HepG2 (cell line): ENCODE data around the gene SLC44A5. TPM values are rescaled to one million over a fixed set of nuclear protein-coding genes. Genes with fewer than 3 reads are reported as not detected.

ENCODE experiments used
- ATAC-seq: fragments of 200-7000 bp; cut with Tn5 transposase; 3 replicates; pipeline ENCODE4 v1.9.1; 2020; ENCODE audit warnings: mild to moderate bottlenecking, moderate library complexity
- BruUV-seq: library from RNA; stranded (reverse); fragments of 400-500 nt; replicated peaks from 2 replicates; lab custom pipeline; 2021; lab: Mats Ljungman, UMichigan
- CTCF ChIA-PET: fragments of 300-600 bp; formaldehyde crosslinking; extraction: SDS; loops from one replicate; lab custom pipeline; 2021; ENCODE audit warnings: low total read pairs, inconsistent platforms, low intra/inter-chr PET ratio; lab: Yijun Ruan, JAX
- POLR2A ChIA-PET: fragments of 350-600 bp; sonication (Branson Sonifier 250); formaldehyde crosslinking; loops from one replicate; lab custom pipeline; 2020; ENCODE audit warnings: antibody characterized with exemption, inconsistent platforms; lab: Yijun Ruan, JAX
- DNase-seq: peaks from one replicate; pipeline ENCODE4 v3.0.0-alpha.2; 2015; ENCODE audit warnings: low spot score
- FAIRE-seq: peaks from 3 replicates; lab custom pipeline; 2011; peaks lifted over from hg19 to GRCh38; lab: Jason Lieb, UNC
- H2AFZ ChIP-seq: one replicate; pipeline ENCODE4 v1.6.1; 2011; ENCODE audit warnings: low read length, inconsistent platforms
- H3K27ac ChIP-seq: fragments of 300-600 bp; 3 replicates; pipeline ENCODE4 v1.8.0; 2011; ENCODE audit warnings: mixed run types, mild to moderate bottlenecking, mixed read lengths, low read length, inconsistent platforms; ENCODE audit not compliant: insufficient read depth; ENCODE audit errors: extremely low read length
- H3K27me3 ChIP-seq, 2 experiments: fragments of 200-600 bp in 1 of 2; 2 replicates in 1 of 2; 3 replicates in 1 of 2; pipeline versions ENCODE4 v1.6.0 to v1.8.0; 2011; ENCODE audit warnings: low read length in 2 of 2, mild to moderate bottlenecking in 2 of 2, moderate library complexity in 2 of 2, inconsistent platforms in 1 of 2; ENCODE audit not compliant: insufficient read depth in 2 of 2, control insufficient read depth in 1 of 2
- H3K36me3 ChIP-seq, 2 experiments: fragments of 200-600 bp in 1 of 2; replicated peaks in 1 of 2; 2 replicates in 1 of 2; 3 replicates in 1 of 2; pipeline versions ENCODE4 v1.5.1 to v1.8.0; 2011; ENCODE audit warnings: low read length in 2 of 2, inconsistent platforms in 1 of 2; ENCODE audit not compliant: insufficient read depth in 2 of 2, control insufficient read depth in 1 of 2
- H3K4me1 ChIP-seq: 2 replicates; pipeline ENCODE4 v1.5.1; 2012; ENCODE audit warnings: low read length, inconsistent platforms; ENCODE audit not compliant: insufficient read depth
- H3K4me2 ChIP-seq: 2 replicates; pipeline ENCODE4 v1.6.0; 2011; ENCODE audit warnings: low read depth, low read length, inconsistent platforms
- H3K4me3 ChIP-seq, 3 experiments: fragments of 200-600 bp in 1 of 3; sonication (generic), shearing (Covaris generic) in 1 of 3; replicated peaks in 1 of 3; 2 replicates each; pipeline ENCODE4 v1.5.1; 2011 to 2016; ENCODE audit warnings: low read length in 3 of 3, inconsistent platforms in 2 of 3, low read depth in 2 of 3, mild to moderate bottlenecking in 2 of 3, control low read depth in 1 of 3, mixed read lengths in 1 of 3; ENCODE audit not compliant: insufficient read depth in 1 of 3
- H3K79me2 ChIP-seq: one replicate; pipeline ENCODE4 v1.6.1; 2011; ENCODE audit warnings: low read length, inconsistent platforms; ENCODE audit not compliant: insufficient read depth
- H3K9ac ChIP-seq: 2 replicates; pipeline ENCODE4 v1.6.0; 2011; ENCODE audit warnings: mild to moderate bottlenecking, low read depth, low read length, inconsistent platforms; ENCODE audit not compliant: insufficient read depth
- H3K9me3 ChIP-seq: 2 replicates; pipeline ENCODE4 v1.5.1; 2012; ENCODE audit warnings: mild to moderate bottlenecking, low read length
- H4K20me1 ChIP-seq: 2 replicates; pipeline ENCODE4 v1.6.0; 2011; ENCODE audit warnings: inconsistent platforms, mild to moderate bottlenecking, low read length, moderate library complexity; ENCODE audit not compliant: insufficient read depth
- ATF4 ChIP-seq, 2 experiments: fragments of 450-650 bp in 1 of 2; sonication (generic) in 1 of 2; formaldehyde crosslinking; IDR thresholded peaks; 2 replicates each; pipeline versions ENCODE4 v1.5.0 to v1.8.0; 2020 to 2022; ENCODE audit warnings: mild to moderate bottlenecking in 1 of 2, missing genetic modification reagents in 1 of 2
- FOXK1 ChIP-seq: sonication (generic); formaldehyde crosslinking; IDR thresholded peaks from 2 replicates; pipeline ENCODE4 v1.4.0; 2020; ENCODE audit warnings: low read depth, missing genetic modification reagents, borderline replicate concordance
- HES4 ChIP-seq: sonication (generic); formaldehyde crosslinking; IDR thresholded peaks from 2 replicates; pipeline ENCODE4 v1.9.0; 2021; ENCODE audit warnings: mild to moderate bottlenecking, missing genetic modification reagents, borderline replicate concordance
- HNRNPL ChIP-seq: fragments of 200-400 bp; formaldehyde crosslinking; IDR thresholded peaks from 2 replicates; pipeline ENCODE4 v1.6.1; 2017; ENCODE audit warnings: mild to moderate bottlenecking, low read depth, low read length
- KAT2B ChIP-seq: fragments of 150-350 bp; IDR thresholded peaks from 2 replicates; pipeline ENCODE4 v1.6.1; 2014; ENCODE audit warnings: low read depth, low read length, borderline replicate concordance
- NR2F2 ChIP-seq: IDR thresholded peaks from 2 replicates; pipeline ENCODE4 v1.6.1; 2012; ENCODE audit warnings: low read depth, inconsistent platforms, borderline replicate concordance
- RXRA ChIP-seq: sonication (generic); formaldehyde crosslinking; IDR thresholded peaks from 2 replicates; pipeline ENCODE4 v1.5.1; 2020; ENCODE audit warnings: missing genetic modification reagents
- SMAD3 ChIP-seq: sonication (generic); formaldehyde crosslinking; IDR thresholded peaks from 2 replicates; pipeline ENCODE4 v1.4.0; 2020; ENCODE audit warnings: missing genetic modification reagents
- ZEB1 ChIP-seq: IDR thresholded peaks from 2 replicates; pipeline ENCODE4 v1.6.1; 2012; ENCODE audit warnings: mild to moderate bottlenecking, low read depth, inconsistent platforms; ENCODE audit not compliant: insufficient replicate concordance
- ZFP36L1 ChIP-seq: sonication (generic); formaldehyde crosslinking; IDR thresholded peaks from 2 replicates; pipeline ENCODE4 v1.8.0; 2022; ENCODE audit warnings: mild to moderate bottlenecking, missing genetic modification reagents, moderate library complexity
- ZFP82 ChIP-seq: sonication (generic); formaldehyde crosslinking; IDR thresholded peaks from 2 replicates; pipeline ENCODE4 v1.5.1; 2020; ENCODE audit warnings: mild to moderate bottlenecking, missing genetic modification reagents, borderline replicate concordance
- ZNF282 ChIP-seq: fragments of 450-650 bp; IDR thresholded peaks from 2 replicates; pipeline ENCODE4 v1.6.1; 2018; ENCODE audit not compliant: partially characterized antibody
- ZNF44 ChIP-seq: sonication (generic); formaldehyde crosslinking; IDR thresholded peaks from 2 replicates; pipeline ENCODE4 v1.5.1; 2020; ENCODE audit warnings: mild to moderate bottlenecking, missing genetic modification reagents
- ZNF792 ChIP-seq: IDR thresholded peaks from 2 replicates; pipeline ENCODE4 v1.6.1; 2016
- WGBS: methylation state at CpG from one replicate; pipeline ENCODE4 v1.1.6; 2017; ENCODE audit warnings: low lambda C conversion rate; 5-methylcytosine and 5-hydroxymethylcytosine counted together
- in situ Hi-C: cut with HindIII; loops from 2 replicates; pipeline ENCODE4 v1.10.0; 2017; ENCODE audit warnings: low pct_unique_long_range_greater_than_20kb; ENCODE audit not compliant: extremely low pct_ligation_motif_present
- intact Hi-C: fragments of 100-400 bp; cut with micrococcal nuclease; formaldehyde crosslinking; loops from one replicate; pipeline ENCODE4 v1.10.0; 2022; ENCODE audit not compliant: unreplicated experiment
- polyA plus RNA-seq, 8 experiments: library from polyadenylated mRNA; depleted of rRNA in 3 of 8; stranded (reverse) in 7 of 8; unstranded in 1 of 8; fragments of >200 nt; fragmentation: Illumina TruSeq in 4 of 8; extraction: Trizol in 4 of 8; gene quantifications; 2 replicates each; pipeline versions ENCODE4 v1.2.1 to v1.2.3, GENCODE V29; 2011 to 2016; ENCODE audit warnings: low read depth in 4 of 8, missing spikeins in 1 of 8, mixed read lengths in 1 of 8; ENCODE audit not compliant: insufficient read depth in 1 of 8
- total RNA-seq, 5 experiments: library from RNA; depleted of rRNA; stranded (reverse); fragments of >200 nt; fragmentation: Illumina TruSeq; extraction: Trizol; gene quantifications; 2 replicates each; pipeline ENCODE4 v1.2.3, GENCODE V29; 2016; ENCODE audit warnings: low read depth in 1 of 5

SLC44A5 gene
- total and polyA plus RNA-seq, 2 of the 13 experiments (the other 11 are each of a cell fraction or from before 2014, with no cell fraction given): 8.0 to 16.0 TPM

GRCh38 chr1:75310067-75310466, 300.8 kb downstream of the SLC44A5 start:
- no peak overlapping the region for H3K4me2 ChIP-seq
- no peak for ATAC-seq
- no peaks in the 10 kb centered on the region for H3K27me3 ChIP-seq
- BruUV-seq: no TSS peak
- no peak overlapping the region for H3K4me3 ChIP-seq
- ChIA-PET CTCF (no interaction called here), POLR2A (no interaction called here)
- no peak for DNase-seq
- FAIRE-seq: no peak
- intact Hi-C loops: no loop called here
- no peaks in the 10 kb centered on the region for H3K9me3 ChIP-seq
- in situ Hi-C loops: no loop called here
- no peaks in the 10 kb centered on the region for H3K4me1 ChIP-seq
- no peaks in the 10 kb centered on the region for H3K36me3 ChIP-seq
- H3K79me2 ChIP-seq: no peaks in the 10 kb centered on the region
- H3K9ac ChIP-seq: no peak overlapping the region
- no peak overlapping the region for H3K27ac ChIP-seq
- no peaks in the 10 kb centered on the region for H4K20me1 ChIP-seq
- TF ChIP-seq FOXK1 (CRISPR knock-in tag) (no peak), ZNF282 (no peak), ZEB1 (no peak), ZFP36L1 (CRISPR knock-in tag) (no peak), ZNF44 (CRISPR knock-in tag) (no peak), ZFP82 (CRISPR knock-in tag) (no peak), KAT2B (no peak)
- no peak overlapping the region for H2AFZ ChIP-seq

GRCh38 chr1:75308365-75308764, 302.5 kb downstream of the SLC44A5 start:
- no peak overlapping the region for H2AFZ ChIP-seq
- POLR2A ChIA-PET: no interaction called here
- H3K27me3 ChIP-seq: no peaks in the 10 kb centered on the region
- no peaks in the 10 kb centered on the region for H3K4me1 ChIP-seq
- CTCF ChIA-PET: no interaction called here
- no peak overlapping the region for H3K27ac ChIP-seq
- no TSS peak for BruUV-seq
- FAIRE-seq (no peak), ATAC-seq (no peak), DNase-seq (no peak)
- H3K79me2 ChIP-seq: no peaks in the 10 kb centered on the region
- 83% methylated on average over 2 of the region's 2 CpGs for WGBS
- in situ Hi-C loops (no loop called here), intact Hi-C loops (no loop called here)
- TF ChIP-seq SMAD3 (CRISPR knock-in tag): no peak
- no peak for TF ChIP-seq ZNF792 (CRISPR knock-in tag)
- no peak for TF ChIP-seq ATF4 (CRISPR knock-in tag; IDR thresholded peaks at IDR 0.05)
- TF ChIP-seq RXRA: no peak
- no peak for TF ChIP-seq HNRNPL
- no peak for TF ChIP-seq HES4 (CRISPR knock-in tag)
- no peak for TF ChIP-seq NR2F2
- no peaks in the 10 kb centered on the region for H3K36me3 ChIP-seq
- no peaks in the 10 kb centered on the region for H4K20me1 ChIP-seq
- no peaks in the 10 kb centered on the region for H3K9me3 ChIP-seq
- no peak overlapping the region for H3K4me2 ChIP-seq
- no peak overlapping the region for H3K4me3 ChIP-seq
- no peak overlapping the region for H3K9ac ChIP-seq
